Adipocyte (in vitro differentiated cells): Measurements from ENCODE around the gene DCST1.

Experiments
- DNase-seq: peaks from one replicate; pipeline ENCODE4 v3.0.0-alpha.2; 2015; ENCODE audit warnings: low read depth
- H3K27me3 ChIP-seq: replicated peaks from 2 replicates; pipeline ENCODE4 v1.7.0; 2013; ENCODE audit warnings: mild to moderate bottlenecking, low read length, moderate library complexity; ENCODE audit not compliant: control insufficient read depth, insufficient read depth
- H3K36me3 ChIP-seq: 2 replicates; pipeline ENCODE4 v1.7.0; 2013; ENCODE audit warnings: low read length, mild to moderate bottlenecking, moderate library complexity; ENCODE audit not compliant: control insufficient read depth, insufficient read depth, severe bottlenecking
- H3K4me1 ChIP-seq: 2 replicates; pipeline ENCODE4 v1.7.0; 2013; ENCODE audit warnings: mild to moderate bottlenecking, low read length, moderate library complexity; ENCODE audit not compliant: control insufficient read depth, insufficient read depth
- H3K4me3 ChIP-seq: 2 replicates; pipeline ENCODE4 v1.7.0; 2013; ENCODE audit warnings: mild to moderate bottlenecking, low read length, moderate library complexity
- H3K9ac ChIP-seq: 2 replicates; pipeline ENCODE4 v1.7.0; 2013; ENCODE audit warnings: mild to moderate bottlenecking, low read length, moderate library complexity
- H3K9me3 ChIP-seq: 2 replicates; pipeline ENCODE4 v1.7.0; 2013; ENCODE audit warnings: mild to moderate bottlenecking, low read length, moderate library complexity; ENCODE audit not compliant: control insufficient read depth

Gene DCST1

GRCh38 chr1:155082301-155083051 lies 48.9 kb downstream of the DCST1 start:
- Histone ChIP-seq H3K36me3 (no peaks in the 10 kb centered on the region), H3K4me3 (no peak overlapping the region), H3K27me3 (peaks cover 43% of the 10 kb centered on the region), H3K4me1 (peaks cover 27% of the 10 kb centered on the region), H3K9me3 (no peaks in the 10 kb centered on the region), H3K9ac (no peak overlapping the region)
- no peak for DNase-seq

GRCh38 chr1:155083052-155083541 lies 49.5 kb downstream of the DCST1 start:
- no peak for DNase-seq
- no peak overlapping the region for H3K9ac ChIP-seq
- no peak overlapping the region for H3K4me3 ChIP-seq
- peaks cover 27% of the 10 kb centered on the region for H3K4me1 ChIP-seq
- H3K9me3 ChIP-seq: no peaks in the 10 kb centered on the region
- H3K27me3 ChIP-seq: peaks cover 43% of the 10 kb centered on the region
- no peaks in the 10 kb centered on the region for H3K36me3 ChIP-seq

- H3K27me3 ChIP-seq: peaks cover 43% of the 10 kb centered on the region
- peaks cover 27% of the 10 kb centered on the region for H3K4me1 ChIP-seq
Measured at GRCh38 chr1:155083865-155084721, 50.5 kb downstream of the DCST1 start.

GRCh38 chr1:155084722-155085503 lies 51.3 kb downstream of the DCST1 start:
- Histone ChIP-seq H3K9me3 (no peaks in the 10 kb centered on the region), H3K9ac (peak overlapping the region; percentile 82), H3K4me1 (peaks cover 19% of the 10 kb centered on the region), H3K4me3 (peak overlapping the region; percentile 89), H3K27me3 (peaks cover 34% of the 10 kb centered on the region), H3K36me3 (no peaks in the 10 kb centered on the region)
- peak; percentile 98 for DNase-seq

More at GRCh38 chr1:155083865-155084721, 50.5 kb downstream of the DCST1 start:
- H3K36me3 ChIP-seq: no peaks in the 10 kb centered on the region
- peak; percentile 48 for DNase-seq
- peak overlapping the region; percentile 14 for H3K9ac ChIP-seq
- peak overlapping the region; percentile 89 for H3K4me3 ChIP-seq
- no peaks in the 10 kb centered on the region for H3K9me3 ChIP-seq

GRCh38 chr1:155085504-155086127 lies 52.0 kb downstream of the DCST1 start:
- Histone ChIP-seq H3K4me1 (peaks cover 16% of the 10 kb centered on the region), H3K4me3 (peak overlapping the region; percentile 89), H3K9me3 (no peaks in the 10 kb centered on the region), H3K9ac (peak overlapping the region; percentile 82), H3K36me3 (no peaks in the 10 kb centered on the region), H3K27me3 (peaks cover 32% of the 10 kb centered on the region)
- DNase-seq: peak; percentile 68

GRCh38 chr1:155086128-155086741 lies 52.6 kb downstream of the DCST1 start:
- DNase-seq: peak; percentile 74
- Histone ChIP-seq H3K27me3 (peaks cover 30% of the 10 kb centered on the region), H3K9ac (no peak overlapping the region), H3K36me3 (no peaks in the 10 kb centered on the region), H3K9me3 (no peaks in the 10 kb centered on the region), H3K4me3 (no peak overlapping the region), H3K4me1 (peaks cover 20% of the 10 kb centered on the region)

- H3K9me3 ChIP-seq: no peaks in the 10 kb centered on the region
- peaks cover 21% of the 10 kb centered on the region for H3K4me1 ChIP-seq
- H3K27me3 ChIP-seq: peaks cover 31% of the 10 kb centered on the region
- H3K9ac ChIP-seq: no peak overlapping the region
- no peak for DNase-seq
- H3K4me3 ChIP-seq: no peak overlapping the region
- no peaks in the 10 kb centered on the region for H3K36me3 ChIP-seq
Measured at GRCh38 chr1:155086856-155087535, 53.4 kb downstream of the DCST1 start.

GRCh38 chr1:155091071-155092051 lies 57.7 kb downstream of the DCST1 start:
- peaks cover 25% of the 10 kb centered on the region for H3K27me3 ChIP-seq
- no peak overlapping the region for H3K4me3 ChIP-seq
- peak overlapping the region; percentile 53 for H3K9ac ChIP-seq

GRCh38 chr1:155092131-155092530 lies 58.5 kb downstream of the DCST1 start:
- H3K36me3 ChIP-seq: no peaks in the 10 kb centered on the region
- H3K27me3 ChIP-seq: peaks cover 27% of the 10 kb centered on the region
- no peak overlapping the region for H3K9ac ChIP-seq
- no peaks in the 10 kb centered on the region for H3K9me3 ChIP-seq
- H3K4me1 ChIP-seq: peaks cover 10% of the 10 kb centered on the region
- no peak for DNase-seq
- no peak overlapping the region for H3K4me3 ChIP-seq

More at GRCh38 chr1:155091071-155092051, 57.7 kb downstream of the DCST1 start:
- H3K9me3 ChIP-seq: no peaks in the 10 kb centered on the region
- H3K4me1 ChIP-seq: peaks cover 10% of the 10 kb centered on the region
- DNase-seq: peak; percentile 90
- no peaks in the 10 kb centered on the region for H3K36me3 ChIP-seq
